PFSK-1 (cell line): ENCODE data around the gene SEPHS2.

ENCODE experiments used
- FOXP2 ChIP-seq: optimal IDR thresholded peaks from 2 replicates; pipeline ENCODE3; 2011; ENCODE audit warnings: borderline replicate concordance, control low read depth, inconsistent platforms; ENCODE audit not compliant: insufficient read depth; ENCODE audit errors: extremely low read length, extremely low read depth
- POLR2AphosphoS5 ChIP-seq: IDR thresholded peaks from 2 replicates; pipeline ENCODE4 v1.6.1; 2012; ENCODE audit warnings: low read depth, mild to moderate bottlenecking, control low read depth, low read length, moderate library complexity
- SIN3A ChIP-seq: IDR thresholded peaks from 2 replicates; pipeline ENCODE4 v1.6.1; 2012; ENCODE audit warnings: mild to moderate bottlenecking, low read length, moderate library complexity, borderline replicate concordance; ENCODE audit not compliant: insufficient read depth
- TAF1 ChIP-seq: IDR thresholded peaks from 2 replicates; pipeline ENCODE4 v1.6.1; 2012; ENCODE audit warnings: low read length, control low read depth, borderline replicate concordance; ENCODE audit not compliant: insufficient read depth
- TF ChIP-seq, protein P1 (sequence below), 2 experiments: IDR thresholded peaks; 2 replicates each; pipeline versions ENCODE4 v1.6.1 to v1.8.0; 2011 to 2012; ENCODE audit warnings: low read depth in 2 of 2, low read length in 2 of 2, control low read depth in 1 of 2, inconsistent platforms in 1 of 2, mild to moderate bottlenecking in 1 of 2, moderate library complexity in 1 of 2; ENCODE audit not compliant: insufficient read depth in 1 of 2

SEPHS2 gene

DNA sequence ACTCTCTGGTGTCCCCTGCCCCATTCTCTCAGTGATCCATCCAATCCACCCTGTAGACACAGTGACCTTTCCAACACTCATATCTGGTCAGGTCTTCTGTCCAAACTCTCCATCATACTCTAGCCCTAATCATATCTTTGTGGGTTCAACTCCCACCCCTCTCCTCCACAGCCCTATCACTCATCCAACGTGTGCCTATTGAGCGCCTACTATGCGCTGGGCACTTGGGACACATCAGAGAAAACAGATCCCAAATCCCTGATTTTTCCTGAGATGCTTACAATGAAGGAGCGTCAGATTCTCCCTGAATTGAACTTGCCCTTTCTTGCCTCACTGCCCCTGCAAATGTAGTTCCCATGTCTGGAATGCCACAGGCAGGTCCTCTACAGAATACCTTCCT is 17.6 kb downstream of the SEPHS2 start:
- TF ChIP-seq FOXP2 (no peak), POLR2AphosphoS5 (no peak), TAF1 (no peak), SIN3A (no peak)
- TF ChIP-seq, protein P1, sequence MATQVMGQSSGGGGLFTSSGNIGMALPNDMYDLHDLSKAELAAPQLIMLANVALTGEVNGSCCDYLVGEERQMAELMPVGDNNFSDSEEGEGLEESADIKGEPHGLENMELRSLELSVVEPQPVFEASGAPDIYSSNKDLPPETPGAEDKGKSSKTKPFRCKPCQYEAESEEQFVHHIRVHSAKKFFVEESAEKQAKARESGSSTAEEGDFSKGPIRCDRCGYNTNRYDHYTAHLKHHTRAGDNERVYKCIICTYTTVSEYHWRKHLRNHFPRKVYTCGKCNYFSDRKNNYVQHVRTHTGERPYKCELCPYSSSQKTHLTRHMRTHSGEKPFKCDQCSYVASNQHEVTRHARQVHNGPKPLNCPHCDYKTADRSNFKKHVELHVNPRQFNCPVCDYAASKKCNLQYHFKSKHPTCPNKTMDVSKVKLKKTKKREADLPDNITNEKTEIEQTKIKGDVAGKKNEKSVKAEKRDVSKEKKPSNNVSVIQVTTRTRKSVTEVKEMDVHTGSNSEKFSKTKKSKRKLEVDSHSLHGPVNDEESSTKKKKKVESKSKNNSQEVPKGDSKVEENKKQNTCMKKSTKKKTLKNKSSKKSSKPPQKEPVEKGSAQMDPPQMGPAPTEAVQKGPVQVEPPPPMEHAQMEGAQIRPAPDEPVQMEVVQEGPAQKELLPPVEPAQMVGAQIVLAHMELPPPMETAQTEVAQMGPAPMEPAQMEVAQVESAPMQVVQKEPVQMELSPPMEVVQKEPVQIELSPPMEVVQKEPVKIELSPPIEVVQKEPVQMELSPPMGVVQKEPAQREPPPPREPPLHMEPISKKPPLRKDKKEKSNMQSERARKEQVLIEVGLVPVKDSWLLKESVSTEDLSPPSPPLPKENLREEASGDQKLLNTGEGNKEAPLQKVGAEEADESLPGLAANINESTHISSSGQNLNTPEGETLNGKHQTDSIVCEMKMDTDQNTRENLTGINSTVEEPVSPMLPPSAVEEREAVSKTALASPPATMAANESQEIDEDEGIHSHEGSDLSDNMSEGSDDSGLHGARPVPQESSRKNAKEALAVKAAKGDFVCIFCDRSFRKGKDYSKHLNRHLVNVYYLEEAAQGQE (IDR thresholded peaks at IDR 0.05; ENCODE audit: insufficient read depth in 1 of 2, low read depth in 2 of 2, low read length in 2 of 2), result no peak

DNA sequence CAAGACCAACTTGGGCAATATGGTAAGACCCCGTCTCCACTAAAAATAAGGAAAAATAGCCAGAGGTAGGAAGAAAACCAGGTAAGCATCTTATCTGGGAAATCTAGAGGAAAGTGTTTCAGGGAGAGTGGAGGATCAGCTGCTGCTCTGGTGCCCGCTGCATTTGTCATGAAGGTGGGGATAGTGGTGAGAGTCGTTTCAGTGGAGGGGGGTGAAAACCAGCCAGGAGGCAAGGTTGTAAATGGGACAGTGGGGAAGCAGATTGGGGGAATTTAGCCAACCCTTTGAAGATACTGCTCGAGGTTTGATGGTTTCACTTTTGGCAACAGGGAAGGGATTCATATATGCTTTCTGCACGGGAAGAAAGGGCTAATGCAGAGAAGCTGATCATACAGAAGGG is 24.7 kb downstream of the SEPHS2 start:
- TF ChIP-seq POLR2AphosphoS5 (no peak), SIN3A (no peak)

DNA sequence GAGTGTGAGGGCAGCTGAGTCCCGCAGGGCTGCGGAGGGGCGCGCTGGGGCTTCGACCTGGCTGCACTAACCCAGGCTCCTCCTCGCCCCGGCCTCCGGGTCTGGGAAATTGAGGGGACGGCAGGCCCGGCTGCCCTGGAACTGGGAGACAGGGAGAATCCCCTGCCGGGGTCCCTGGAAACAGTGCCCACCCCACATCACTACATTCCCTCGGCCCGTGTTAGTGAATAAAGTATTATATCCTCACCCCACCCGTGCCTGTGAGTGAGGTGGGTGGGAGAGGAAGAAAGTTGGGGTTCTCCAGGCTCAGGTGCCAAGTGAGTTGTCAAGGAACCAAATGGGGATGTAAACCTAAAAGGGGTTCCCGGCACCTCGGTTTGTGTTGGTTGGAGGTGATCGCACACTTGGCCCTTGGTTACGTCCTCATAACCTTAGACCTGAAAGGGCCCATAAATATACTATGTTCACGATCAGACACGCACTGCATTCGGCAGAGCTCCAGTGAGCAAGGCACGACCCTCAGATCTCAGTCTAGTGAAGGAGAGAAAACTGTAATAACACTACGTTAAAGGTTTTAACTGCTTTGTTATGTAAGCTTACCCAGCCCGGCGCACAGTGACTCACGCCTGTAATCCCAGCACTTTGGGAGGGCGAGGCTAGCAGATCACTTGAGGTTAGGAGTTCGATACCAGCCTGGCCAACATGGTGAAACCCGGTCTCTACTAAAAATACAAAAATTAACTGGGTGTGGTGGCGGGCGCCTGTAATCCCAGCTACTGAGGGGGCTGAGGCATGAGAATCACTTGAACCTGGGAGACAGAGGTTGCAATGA is 27.1 kb downstream of the SEPHS2 start:
- no peak for TF ChIP-seq FOXP2
- no peak for TF ChIP-seq SIN3A
- TF ChIP-seq, protein P1 (IDR thresholded peaks at IDR 0.05; ENCODE audit: insufficient read depth in 1 of 2, low read depth in 2 of 2, low read length in 2 of 2), result no peak
- no peak for TF ChIP-seq POLR2AphosphoS5

DNA sequence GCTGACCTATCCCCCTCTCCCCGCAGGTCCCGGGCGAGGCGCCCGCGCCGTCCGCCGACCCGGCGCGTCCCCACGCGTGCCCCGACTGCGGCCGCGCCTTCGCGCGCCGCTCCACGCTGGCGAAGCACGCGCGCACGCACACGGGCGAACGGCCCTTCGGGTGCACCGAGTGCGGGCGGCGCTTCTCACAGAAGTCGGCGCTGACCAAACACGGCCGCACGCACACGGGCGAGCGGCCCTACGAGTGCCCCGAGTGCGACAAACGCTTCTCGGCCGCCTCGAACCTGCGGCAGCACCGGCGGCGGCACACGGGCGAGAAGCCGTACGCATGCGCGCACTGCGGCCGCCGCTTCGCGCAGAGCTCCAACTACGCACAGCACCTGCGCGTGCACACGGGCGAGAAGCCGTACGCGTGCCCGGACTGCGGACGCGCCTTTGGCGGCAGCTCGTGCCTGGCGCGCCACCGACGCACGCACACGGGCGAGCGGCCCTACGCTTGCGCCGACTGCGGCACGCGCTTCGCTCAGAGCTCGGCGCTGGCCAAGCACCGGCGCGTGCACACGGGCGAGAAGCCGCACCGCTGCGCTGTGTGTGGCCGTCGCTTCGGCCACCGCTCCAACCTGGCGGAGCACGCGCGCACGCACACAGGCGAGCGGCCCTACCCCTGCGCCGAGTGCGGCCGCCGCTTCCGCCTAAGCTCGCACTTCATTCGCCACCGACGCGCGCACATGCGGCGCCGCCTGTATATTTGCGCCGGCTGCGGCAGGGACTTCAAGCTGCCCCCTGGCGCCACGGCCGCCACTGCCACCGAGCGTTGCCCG is 27.9 kb downstream of the SEPHS2 start:
- TF ChIP-seq POLR2AphosphoS5 (no peak), FOXP2 (no peak), TAF1 (no peak)
- TF ChIP-seq, protein P1 (IDR thresholded peaks at IDR 0.05; ENCODE audit: insufficient read depth in 1 of 2, low read depth in 2 of 2, low read length in 2 of 2), result no peak

DNA sequence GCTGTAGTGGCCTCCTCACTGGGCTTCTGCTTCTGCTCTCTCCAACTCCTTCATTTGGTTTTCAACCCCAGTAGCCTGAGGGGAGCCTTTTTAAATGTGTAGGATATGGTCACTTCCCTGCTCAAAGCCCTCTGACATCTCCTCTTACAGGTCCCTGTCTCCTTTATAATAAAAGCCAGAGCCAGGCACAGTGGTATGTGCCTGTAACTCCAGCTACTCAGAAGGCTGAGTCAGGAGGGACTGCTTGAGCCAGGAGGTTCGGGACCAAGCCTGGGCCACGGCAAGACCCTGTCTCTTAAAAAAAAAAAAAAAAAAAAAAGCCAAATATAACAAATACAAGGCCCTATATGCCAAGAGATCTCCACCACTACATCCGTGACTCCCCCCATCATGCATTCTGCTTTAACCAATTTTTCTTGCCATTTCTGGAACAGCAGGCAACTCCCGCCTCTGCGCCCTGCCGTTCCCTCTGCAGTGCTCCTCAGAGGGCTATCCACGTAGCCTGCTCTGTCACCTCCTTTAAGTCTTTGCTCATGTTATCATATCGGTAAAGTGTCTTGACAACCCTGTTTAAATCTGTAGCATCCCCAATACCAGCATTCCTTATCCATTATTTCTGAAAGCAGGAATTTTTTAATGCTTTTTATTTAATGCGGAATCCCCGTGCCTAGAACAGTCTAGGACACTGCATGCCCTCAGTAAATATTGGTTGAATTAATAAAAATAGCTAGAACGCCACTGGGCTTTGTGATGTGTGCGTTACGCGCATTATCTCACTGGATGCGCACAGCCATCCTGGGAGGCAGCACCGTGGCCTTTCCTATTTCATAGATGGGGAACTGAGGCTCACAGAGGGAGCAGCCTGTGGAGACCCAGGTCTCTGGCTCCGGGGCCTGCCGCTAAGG is 28.8 kb downstream of the SEPHS2 start:
- TF ChIP-seq TAF1, result no peak
- no peak for TF ChIP-seq POLR2AphosphoS5
- no peak for TF ChIP-seq FOXP2
- TF ChIP-seq SIN3A, result no peak
- TF ChIP-seq, protein P1 (IDR thresholded peaks at IDR 0.05; ENCODE audit: insufficient read depth in 1 of 2, low read depth in 2 of 2, low read length in 2 of 2), result no peak
